ENCODE data around the gene CRIP2. TPM values are rescaled to one million over a fixed set of nuclear protein-coding genes. Genes with fewer than 3 reads are reported as not detected.

Gene CRIP2
- total and polyA plus RNA-seq, 2 of the 4 experiments (the other 2 are of a cell fraction) = 18.1 to 123 TPM

DNA sequence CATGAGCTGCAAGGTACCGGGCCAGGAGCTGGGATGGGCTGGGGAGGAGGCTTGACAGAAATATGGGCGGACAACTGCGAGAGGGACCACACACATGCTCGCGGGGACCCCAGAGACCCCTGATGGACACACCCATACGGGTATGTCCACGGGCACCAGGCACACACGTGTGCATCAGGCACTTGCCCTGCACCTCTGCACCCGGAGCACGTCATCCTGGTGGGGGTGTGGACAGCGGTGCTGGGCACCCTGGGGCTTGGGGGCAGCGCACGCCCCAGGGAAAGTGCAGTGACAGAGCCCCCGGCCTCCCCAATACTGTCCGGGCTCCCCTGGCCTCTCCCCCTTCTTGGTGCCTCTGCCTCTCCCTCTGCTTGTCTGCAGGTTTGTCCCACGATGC is 10.4 kb downstream of the CRIP2 start:
- no peak for DNase-seq
- Histone ChIP-seq H2BK120ac (ENCODE audit: low read depth, low read length) (no peak overlapping the region), H3K18ac (ENCODE audit: low read depth, low read length) (no peak overlapping the region), H4K91ac (ENCODE audit: insufficient read depth, low read depth, low read length) (no peak overlapping the region), H4K5ac (ENCODE audit: low read depth, low read length) (no peak overlapping the region), H3K9me1 (ENCODE audit: insufficient read depth, low read length) (peaks cover 6% of the 10 kb centered on the region), H3K27me3 (ENCODE audit: control insufficient read depth, insufficient read depth, low read length) (peaks cover 25% of the 10 kb centered on the region; the same call in 1 of the 2 replicates), H2AK5ac (ENCODE audit: low read depth, low read length) (no peak overlapping the region), H2BK5ac (ENCODE audit: low read depth, low read length, poor library complexity, severe bottlenecking) (no peak overlapping the region), H3K14ac (replicated peaks; ENCODE audit: low read depth, low read length) (no peak overlapping the region), H3K4ac (ENCODE audit: low read depth, low read length) (no peak overlapping the region), H3K4me1 (ENCODE audit: control insufficient read depth, insufficient read depth, low read length) (peaks cover 15% of the 10 kb centered on the region), H3K4me2 (ENCODE audit: low read depth, low read length) (no peak overlapping the region), H4K8ac (ENCODE audit: low read depth in 2 of 2, low read length in 2 of 2) (no peak overlapping the region), H3K36me3 (ENCODE audit: control insufficient read depth, insufficient read depth, low read length) (no peaks in the 10 kb centered on the region), H2BK15ac (ENCODE audit: low read depth, low read length) (no peak overlapping the region), H3K27ac (ENCODE audit: insufficient read depth, low read length) (no peak overlapping the region), H2BK20ac (ENCODE audit: low read depth, low read length) (no peak overlapping the region), H2AK9ac (replicated peaks; ENCODE audit: low read depth, low read length, poor library complexity) (no peak overlapping the region), H3K23ac (ENCODE audit: low read depth, low read length) (no peak overlapping the region), H3K9ac (ENCODE audit: low read depth, low read length) (no peak overlapping the region), H3K9me3 (ENCODE audit: control insufficient read depth, insufficient read depth, low read length) (no peaks in the 10 kb centered on the region), H4K20me1 (ENCODE audit: insufficient read depth, low read length) (no peaks in the 10 kb centered on the region; the same call in 1 of the 2 replicates), H3K4me3 (ENCODE audit: insufficient read depth, low read depth, low read length) (no peak overlapping the region), H3K56ac (ENCODE audit: extremely low read depth, insufficient read depth, low read length) (no peak overlapping the region), H2AFZ (replicated peaks; ENCODE audit: low read length, poor library complexity) (no peak overlapping the region), H3K79me1 (ENCODE audit: low read depth in 1 of 2, low read length in 2 of 2) (no peaks in the 10 kb centered on the region; a peak in 1 of 4 replicates)
- ATAC-seq (ENCODE audit: low read depth) = no peak
- BruUV-seq (replicated peaks) = no TSS peak
- in situ Hi-C loops (cut with MboI; ENCODE audit: low sequenced_read_pairs) = no loop called here
- dilution Hi-C loops (cut with HindIII; ENCODE audit: low sequenced_read_pairs, unreplicated experiment) = no loop called here
- TF ChIP-seq NFE2L2 (IDR thresholded peaks at IDR 0.05; ENCODE audit: low read depth, low read length) (no peak), MXI1 (IDR thresholded peaks at IDR 0.05; ENCODE audit: borderline replicate concordance, low read depth, low read length) (no peak), FOS (IDR thresholded peaks at IDR 0.05; ENCODE audit: low read depth, low read length) (no peak), MAFK (IDR thresholded peaks at IDR 0.05; ENCODE audit: low read depth, low read length) (no peak), CHD1 (IDR thresholded peaks at IDR 0.05; ENCODE audit: low read depth, low read length) (no peak), BHLHE40 (IDR thresholded peaks at IDR 0.05; ENCODE audit: low read depth, low read length) (no peak), CTCF (conservative IDR thresholded peaks at IDR 0.05; ENCODE audit: low read depth, low read length) (no peak), CEBPB (IDR thresholded peaks at IDR 0.05; ENCODE audit: low read depth, low read length) (no peak), POLR2A (IDR thresholded peaks at IDR 0.05; ENCODE audit: low read depth, low read length) (no peak), RAD21 (IDR thresholded peaks at IDR 0.05; ENCODE audit: low read length) (no peak), MAZ (IDR thresholded peaks at IDR 0.05; ENCODE audit: borderline replicate concordance, low read depth, low read length) (no peak), USF2 (IDR thresholded peaks at IDR 0.05; ENCODE audit: low read depth, low read length) (no peak), SMC3 (IDR thresholded peaks at IDR 0.05; ENCODE audit: low read depth, low read length) (no peak), RCOR1 (IDR thresholded peaks at IDR 0.05; ENCODE audit: insufficient replicate concordance, low read length) (no peak), RFX5 (IDR thresholded peaks at IDR 0.05; ENCODE audit: low read depth, low read length) (no peak)
- TF ChIP-seq, protein P1, sequence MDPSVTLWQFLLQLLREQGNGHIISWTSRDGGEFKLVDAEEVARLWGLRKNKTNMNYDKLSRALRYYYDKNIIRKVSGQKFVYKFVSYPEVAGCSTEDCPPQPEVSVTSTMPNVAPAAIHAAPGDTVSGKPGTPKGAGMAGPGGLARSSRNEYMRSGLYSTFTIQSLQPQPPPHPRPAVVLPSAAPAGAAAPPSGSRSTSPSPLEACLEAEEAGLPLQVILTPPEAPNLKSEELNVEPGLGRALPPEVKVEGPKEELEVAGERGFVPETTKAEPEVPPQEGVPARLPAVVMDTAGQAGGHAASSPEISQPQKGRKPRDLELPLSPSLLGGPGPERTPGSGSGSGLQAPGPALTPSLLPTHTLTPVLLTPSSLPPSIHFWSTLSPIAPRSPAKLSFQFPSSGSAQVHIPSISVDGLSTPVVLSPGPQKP (IDR thresholded peaks at IDR 0.05; ENCODE audit: borderline replicate concordance, low read depth, low read length) = no peak
- intact Hi-C loops (cut with micrococcal nuclease) = no loop called here
- 81% methylated on average over 6 of the region's 16 CpGs; no CpG with 5 or more reads in 1 of the 2 experiments for WGBS, 2 experiments (ENCODE audit: extremely low coverage in 2 of 2, insufficient read length in 1 of 2)
- POLR2A ChIA-PET (ENCODE audit: unreplicated experiment) = no interaction called here
- CTCF ChIA-PET = no interaction called here
